ENCODE measurements around the gene ERCC6. TPM values are rescaled to one million over a fixed set of nuclear protein-coding genes. Genes with fewer than 3 reads are reported as not detected.

Gene ERCC6
- total and polyA plus RNA-seq, 10 of the 15 experiments (the other 5 are each of a cell fraction or from before 2014, with no cell fraction given) = 4.3 to 15.6 (median 7.8) TPM

- POLR2A ChIA-PET = no interaction called here
- FAIRE-seq (no peak), ATAC-seq (no peak), DNase-seq (ENCODE audit: low read depth, low spot score) (no peak)
- intact Hi-C loops (cut with micrococcal nuclease; ENCODE audit: unreplicated experiment) = no loop called here
- TF ChIP-seq USF2 (IDR thresholded peaks at IDR 0.05; ENCODE audit: borderline replicate concordance, low read depth, low read length) (no peak), RUNX3 (IDR thresholded peaks at IDR 0.05; ENCODE audit: low read length) (no peak), CEBPB (IDR thresholded peaks at IDR 0.05; ENCODE audit: borderline replicate concordance in 1 of 2, low read depth in 2 of 2, low read length in 2 of 2) (no peak), MYC (IDR thresholded peaks at IDR 0.05; ENCODE audit: insufficient read depth, insufficient read length, insufficient replicate concordance, low read length, severe bottlenecking) (no peak), FOXM1 (IDR thresholded peaks at IDR 0.05; ENCODE audit: low read depth, low read length) (no peak), ZNF592 (IDR thresholded peaks at IDR 0.05) (no peak), RAD51 (IDR thresholded peaks at IDR 0.05) (no peak), TCF7 (IDR thresholded peaks at IDR 0.05; ENCODE audit: borderline replicate concordance) (no peak), RFX5 (IDR thresholded peaks at IDR 0.05; ENCODE audit: low read depth, low read length) (no peak), RELB (IDR thresholded peaks at IDR 0.05; ENCODE audit: low read depth) (no peak), HDGF (IDR thresholded peaks at IDR 0.05) (no peak), TCF3 (IDR thresholded peaks at IDR 0.05; ENCODE audit: borderline replicate concordance, insufficient read depth, low read depth, low read length) (no peak), ZSCAN29 (IDR thresholded peaks at IDR 0.05) (no peak), NR2C2 (IDR thresholded peaks at IDR 0.05; ENCODE audit: borderline replicate concordance, control insufficient read depth, insufficient read length, low read depth) (no peak), STAT3 (IDR thresholded peaks at IDR 0.05; ENCODE audit: low read depth, low read length) (no peak)
- no peak overlapping the region for H3K9ac ChIP-seq (ENCODE audit: control insufficient read depth, insufficient read depth, low read length)
- H3K4me2 ChIP-seq (ENCODE audit: control insufficient read depth, insufficient read depth) = no peak overlapping the region
- no peaks in the 10 kb centered on the region for H3K9me3 ChIP-seq (replicated peaks; ENCODE audit: control insufficient read depth, insufficient read depth, low read length)
- SMC1A ChIA-PET (ENCODE audit: uncharacterized antibody, unreplicated experiment) = interaction anchor here (1.3 kb wide), 1 partner anchor 97 kb away, joined by 4 read pairs; no protein-coding TSS in a partner anchor
- no peaks in the 10 kb centered on the region; a peak in 1 of 4 replicates for H3K36me3 ChIP-seq (ENCODE audit: control insufficient read depth in 2 of 2, insufficient read depth in 2 of 2, low read length in 1 of 2)
- H2AFZ ChIP-seq (ENCODE audit: control insufficient read depth, low read depth, low read length) = no peak overlapping the region
- H3K4me1 ChIP-seq (ENCODE audit: control insufficient read depth, insufficient read depth, low read length) = no peaks in the 10 kb centered on the region; the same call in 1 of the 2 replicates
- no peaks in the 10 kb centered on the region for H3K79me2 ChIP-seq (ENCODE audit: control insufficient read depth, insufficient read depth, low read length)
- H3K27ac ChIP-seq (ENCODE audit: control insufficient read depth, insufficient read depth) = no peak overlapping the region
- CTCF ChIA-PET = interaction anchor here (0.6 to 2.0 kb wide), 2 partner anchors 93 to 98 kb away, joined by 3 to 9 read pairs; no protein-coding TSS in a partner anchor
- H3K4me3 ChIP-seq = no peak overlapping the region
- RAD21 ChIA-PET (ENCODE audit: unreplicated experiment) = interaction anchor here (0.8 kb wide), 1 partner anchor 98 kb away, joined by 3 read pairs; no protein-coding TSS in a partner anchor
- 75% methylated on average over 4 of the region's 4 CpGs for WGBS (ENCODE audit: insufficient coverage, insufficient replicate concordance, low lambda C conversion rate, missing lambda C conversion rate)
- H3K27me3 ChIP-seq (replicated peaks in 1 of 2; ENCODE audit: control insufficient read depth in 2 of 2, insufficient read depth in 2 of 2, low read length in 1 of 2) = no peaks in the 10 kb centered on the region
- in situ Hi-C loops (cut with MboI) = loop anchor here (25.0 kb wide), 1 partner anchor 768 kb away; no protein-coding TSS in a partner anchor
- no peaks in the 10 kb centered on the region for H4K20me1 ChIP-seq (ENCODE audit: control insufficient read depth, insufficient read depth)
- BruUV-seq (replicated peaks) = no TSS peak
Observed at GRCh38 chr10:49505589-49505988, 33.3 kb downstream of the ERCC6 start.

Data from GM12878 (cell line).